GM12874 (cell line): ENCODE measurements around the gene CCL11.

Experiments
- CTCF ChIP-seq: IDR thresholded peaks from 2 replicates; pipeline ENCODE4 v1.5.1; 2011; ENCODE audit warnings: low read depth, mild to moderate bottlenecking, control low read depth, low read length, moderate library complexity; ENCODE audit not compliant: insufficient read depth

The CCL11 gene

GRCh38 chr17:34252095-34252443 lies 33.5 kb upstream of the CCL11 start:
- no peak for TF ChIP-seq CTCF

- TF ChIP-seq CTCF, result no peak
These were observed 33.0 kb upstream of the CCL11 start for GRCh38 chr17:34252444-34253138.

GRCh38 chr17:34253139-34253525 lies 32.4 kb upstream of the CCL11 start:
- no peak for TF ChIP-seq CTCF

- no peak for TF ChIP-seq CTCF
These were observed 31.4 kb upstream of the CCL11 start for GRCh38 chr17:34254146-34254545.

- TF ChIP-seq CTCF, result no peak
These were observed 30.7 kb upstream of the CCL11 start, which contains the start of gene CCL2 for GRCh38 chr17:34254651-34255380. Gene CCL2, plus strand, starts transcription at chr17:34255285. Its CDS starts 65 bp downstream, at chr17:34255350.

- TF ChIP-seq CTCF, result no peak
These were observed 30.2 kb upstream of the CCL11 start for GRCh38 chr17:34255381-34255732.

GRCh38 chr17:34255841-34256240 lies 29.7 kb upstream of the CCL11 start:
- no peak for TF ChIP-seq CTCF
